GM12878 (cell line): ENCODE data around the gene CCDC197. TPM values are rescaled to one million over a fixed set of nuclear protein-coding genes. Genes with fewer than 3 reads are reported as not detected.
A peak's percentile ranks its signal among the peaks of the same experiment; 100 is the strongest.

Experiments
- ATAC-seq: fragments of 200-7000 bp; cut with Tn5 transposase; 3 replicates; pipeline ENCODE4 v1.9.1; 2020; ENCODE audit warnings: mild to moderate bottlenecking, moderate library complexity
- BruUV-seq: library from RNA; stranded (reverse); fragments of 400-500 nt; replicated peaks from 2 replicates; lab custom pipeline; 2021; lab: Mats Ljungman, UMichigan
- CTCF ChIA-PET: fragments of 300-600 bp; sonication (Branson Sonifier 250); formaldehyde crosslinking; extraction: SDS; loops from one replicate; lab custom pipeline; 2021; ENCODE audit warnings: inconsistent platforms; lab: Yijun Ruan, JAX
- POLR2A ChIA-PET: fragments of 350-600 bp; formaldehyde crosslinking; extraction: SDS; loops from one replicate; lab custom pipeline; 2021; ENCODE audit warnings: inconsistent platforms; lab: Charles Lee
- RAD21 ChIA-PET: fragments of 300-600 bp; sonication (Branson Sonifier 250); formaldehyde crosslinking; loops from one replicate; lab custom pipeline; 2023; ENCODE audit warnings: antibody characterized with exemption; ENCODE audit not compliant: unreplicated experiment; lab: Charles Lee
- SMC1A ChIA-PET: fragments of 300-600 bp; sonication (Branson Sonifier 250); formaldehyde crosslinking; loops from one replicate; lab custom pipeline; 2023; ENCODE audit not compliant: unreplicated experiment, uncharacterized antibody; lab: Charles Lee
- DNase-seq: peaks from one replicate; pipeline ENCODE4 v3.0.0-alpha.2; 2011; ENCODE audit warnings: low read depth, low spot score
- FAIRE-seq: peaks from 3 replicates; lab custom pipeline; 2011; peaks lifted over from hg19 to GRCh38; lab: Jason Lieb, UNC
- H2AFZ ChIP-seq: 2 replicates; pipeline ENCODE4 v1.6.0; 2011; ENCODE audit warnings: low read depth, low read length, control low read depth; ENCODE audit not compliant: control insufficient read depth
- H3K27ac ChIP-seq: 2 replicates; pipeline ENCODE4 v1.5.1; 2011; ENCODE audit warnings: control low read depth; ENCODE audit not compliant: control insufficient read depth, insufficient read depth
- H3K27me3 ChIP-seq, 2 experiments: replicated peaks in 1 of 2; 2 replicates each; pipeline versions ENCODE4 v1.6.0 to v1.6.1; 2011; ENCODE audit warnings: low read length in 1 of 2; ENCODE audit not compliant: control insufficient read depth in 2 of 2, insufficient read depth in 2 of 2
- H3K36me3 ChIP-seq, 2 experiments: 2 replicates each; pipeline ENCODE4 v1.5.1; 2011; ENCODE audit warnings: low read length in 1 of 2; ENCODE audit not compliant: control insufficient read depth in 2 of 2, insufficient read depth in 2 of 2
- H3K4me1 ChIP-seq: 2 replicates; pipeline ENCODE4 v1.6.1; 2011; ENCODE audit warnings: mild to moderate bottlenecking, low read length, moderate library complexity, mixed read lengths; ENCODE audit not compliant: control insufficient read depth, insufficient read depth
- H3K4me2 ChIP-seq: 2 replicates; pipeline ENCODE4 v1.6.0; 2011; ENCODE audit warnings: control low read depth; ENCODE audit not compliant: control insufficient read depth, insufficient read depth
- H3K4me3 ChIP-seq: fragments of 200-600 bp; sonication (generic); 2 replicates; pipeline ENCODE4 v1.5.1; 2016
- H3K79me2 ChIP-seq: 2 replicates; pipeline ENCODE4 v1.6.0; 2011; ENCODE audit warnings: low read length; ENCODE audit not compliant: control insufficient read depth, insufficient read depth
- H3K9ac ChIP-seq: 2 replicates; pipeline ENCODE4 v1.8.0; 2011; ENCODE audit warnings: low read length, control low read depth, mixed read lengths; ENCODE audit not compliant: control insufficient read depth, insufficient read depth
- H3K9me3 ChIP-seq: replicated peaks from 3 replicates; pipeline ENCODE4 v1.5.1; 2011; ENCODE audit warnings: mild to moderate bottlenecking, low read length; ENCODE audit not compliant: control insufficient read depth, insufficient read depth
- H4K20me1 ChIP-seq: 2 replicates; pipeline ENCODE4 v1.6.0; 2011; ENCODE audit not compliant: control insufficient read depth, insufficient read depth
- ASH2L ChIP-seq: fragments of 300-600, 200-600 bp; sonication (generic); IDR thresholded peaks from 2 replicates; pipeline ENCODE4 v1.6.1; 2017; ENCODE audit warnings: low read depth, mild to moderate bottlenecking, borderline replicate concordance
- CREB1 ChIP-seq: IDR thresholded peaks from 2 replicates; pipeline ENCODE4 v1.6.1; 2012; ENCODE audit warnings: low read depth, mild to moderate bottlenecking, inconsistent platforms
- CTCF ChIP-seq, 3 experiments: IDR thresholded peaks in 2 of 3; conservative IDR thresholded peaks in 1 of 3; 2 replicates each; pipeline ENCODE4 v1.5.1; 2011; ENCODE audit warnings: low read depth in 3 of 3, low read length in 3 of 3, mild to moderate bottlenecking in 3 of 3, control low read depth in 2 of 3, moderate library complexity in 2 of 3, inconsistent platforms in 1 of 3, mixed read lengths in 1 of 3; ENCODE audit not compliant: control insufficient read depth in 2 of 3, insufficient read depth in 1 of 3; ENCODE audit errors: extremely low read depth in 1 of 3
- EED ChIP-seq: sonication (generic); IDR thresholded peaks from 2 replicates; pipeline ENCODE4 v1.6.1; 2016; ENCODE audit warnings: antibody characterized with exemption, low read depth
- RAD21 ChIP-seq: IDR thresholded peaks from 2 replicates; pipeline ENCODE4 v1.6.1; 2011; ENCODE audit warnings: mild to moderate bottlenecking, low read depth, low read length, moderate library complexity; ENCODE audit not compliant: insufficient read depth
- SMC3 ChIP-seq: IDR thresholded peaks from 2 replicates; pipeline ENCODE4 v1.6.1; 2011; ENCODE audit warnings: low read length, improper control_type of control experiment, borderline replicate concordance
- SUPT20H ChIP-seq: IDR thresholded peaks from 2 replicates; pipeline ENCODE4 v1.6.1; 2011; ENCODE audit warnings: low read depth, mild to moderate bottlenecking, low read length, moderate library complexity, borderline replicate concordance; ENCODE audit not compliant: control insufficient read depth
- TARDBP ChIP-seq: IDR thresholded peaks from 2 replicates; pipeline ENCODE4 v1.6.1; 2016; ENCODE audit warnings: borderline replicate concordance
- TCF12 ChIP-seq: IDR thresholded peaks from 2 replicates; pipeline ENCODE4 v1.6.1; 2011; ENCODE audit warnings: low read depth, mild to moderate bottlenecking, low read length
- ZBTB40 ChIP-seq: fragments of 450-650 bp; IDR thresholded peaks from 2 replicates; pipeline ENCODE4 v1.6.1; 2016; ENCODE audit warnings: mild to moderate bottlenecking, moderate library complexity, borderline replicate concordance
- WGBS: methylation state at CpG from one replicate; pipeline ENCODE4 v1.1.6; 2016; ENCODE audit warnings: low lambda C conversion rate; ENCODE audit not compliant: insufficient replicate concordance, insufficient coverage; ENCODE audit errors: missing lambda C conversion rate; 5-methylcytosine and 5-hydroxymethylcytosine counted together
- in situ Hi-C: fragments of 300-500 bp; cut with MboI; formaldehyde crosslinking; loops from 9 replicates; pipeline ENCODE4 v1.14.3; 2018; ENCODE audit warnings: mixed read lengths
- intact Hi-C: fragments of 100-400 bp; cut with micrococcal nuclease; formaldehyde crosslinking; loops from one replicate; pipeline ENCODE4 v1.14.2; 2022; ENCODE audit not compliant: unreplicated experiment
- polyA plus RNA-seq, 11 experiments: library from polyadenylated mRNA; depleted of rRNA in 4 of 11; unstranded in 6 of 11; stranded (reverse) in 5 of 11; fragments of >200 nt; fragmentation: Nextera tagmentation in 4 of 11; fragmentation: Illumina TruSeq in 1 of 11; extraction: Ambion mirVana in 4 of 11; extraction: Trizol in 1 of 11; gene quantifications; 1 replicate in 1 of 11; 2 replicates in 10 of 11; pipeline versions ENCODE4 v1.2.1 to v1.2.3, GENCODE V29; 2011 to 2016; ENCODE audit warnings: inconsistent platforms in 2 of 11, missing spikeins in 2 of 11, low read depth in 1 of 11
- total RNA-seq, 4 experiments: library from RNA; depleted of rRNA in 3 of 4; stranded (reverse); fragments of >200 nt in 3 of 4; fragmentation: Illumina TruSeq in 1 of 4; extraction: Trizol in 1 of 4; gene quantifications; 2 replicates each; pipeline versions ENCODE4 v1.2.1 to v1.2.3, GENCODE V29; 2013 to 2021

The CCDC197 gene
- total and polyA plus RNA-seq, 10 of the 15 experiments (the other 5 are each of a cell fraction or from before 2014, with no cell fraction given) = 0.12 TPM; not detected in 9

GRCh38 chr14:93953263-93953662 is 43.8 kb upstream of the CCDC197 start:
- 76% methylated on average over 14 of the region's 14 CpGs for WGBS
- DNase-seq (no peak), FAIRE-seq (no peak), ATAC-seq (no peak)
- Histone ChIP-seq H3K79me2 (no peaks in the 10 kb centered on the region; the same call in 1 of the 2 replicates), H3K9me3 (no peaks in the 10 kb centered on the region), H3K27ac (no peak overlapping the region), H3K27me3 (no peaks in the 10 kb centered on the region), H4K20me1 (no peaks in the 10 kb centered on the region), H3K4me2 (peak overlapping the region; percentile 98), H3K36me3 (peaks cover 0 to 2% of the 10 kb centered on the region in 2 experiments; a peak in 2 of 4 replicates), H3K9ac (no peak overlapping the region), H3K4me3 (no peak overlapping the region), H3K4me1 (peaks cover 59% of the 10 kb centered on the region), H2AFZ (no peak overlapping the region)
- ChIA-PET RAD21 (interaction anchor here (1.0 to 15.3 kb wide), 7 partner anchors 10 to 50 kb away, joined by 4 to 324 read pairs (median 7); partner anchors contain the start of gene ASB2), SMC1A (interaction anchor here (1.2 to 19.5 kb wide), 6 partner anchors 12 to 61 kb away, joined by 3 to 409 read pairs (median 25); partner anchors contain the start of gene ASB2), POLR2A (interaction anchor here (0.7 to 1.1 kb wide), 2 partner anchors 11 to 47 kb away, joined by 3 to 5 read pairs; no protein-coding TSS in a partner anchor), CTCF (interaction anchor here (1.0 to 5.2 kb wide), 9 partner anchors 9 to 183 kb away, joined by 3 to 58 read pairs (median 6); partner anchors contain the start of gene CCDC197)
- in situ Hi-C loops = loop anchor here (25.0 kb wide), 2 partner anchors 1191 to 1709 kb away; no protein-coding TSS in a partner anchor
- intact Hi-C loops = no loop called here
- TF ChIP-seq TCF12 (0 out of 2 replicates have a peak, but pooled peaks have one; percentile 22), ASH2L (no peak), SUPT20H (no peak), CTCF (IDR thresholded peaks at IDR 0.05 in 2 of 3, conservative IDR thresholded peaks at IDR 0.05 in 1 of 3; ENCODE audit: control insufficient read depth in 2 of 3, extremely low read depth in 1 of 3, insufficient read depth in 1 of 3, low read depth in 3 of 3, low read length in 3 of 3) (peak in 2 of 3 experiments; percentile 27 to 39; a peak in 3 of 6 replicates), CREB1 (no peak), SMC3 (peak; percentile 34; the same call in 1 of the 2 replicates), RAD21 (peak; percentile 57), EED (0 out of 2 replicates have a peak, but pooled peaks have one; percentile 11), TARDBP (no peak), ZBTB40 (no peak)
- no TSS peak for BruUV-seq
